GM12892 (cell line): ENCODE measurements around the gene RNF213.
"Not testable (repeated sequence)": the region's sequence is repeated elsewhere in the genome, so short reads cannot be mapped to it uniquely, and the experiment has no call there.

Experiments
- DNase-seq: peaks from one replicate; pipeline ENCODE4 v3.0.0; 2011; ENCODE audit not compliant: insufficient read length
- FAIRE-seq: peaks from 2 replicates; lab custom pipeline; 2011; peaks lifted over from hg19 to GRCh38; lab: Jason Lieb, UNC
- POLR2A ChIP-seq: IDR thresholded peaks from 2 replicates; pipeline ENCODE4 v1.6.1; 2011; ENCODE audit warnings: low read depth, low read length, control low read depth
- POLR2AphosphoS5 ChIP-seq: IDR thresholded peaks from 2 replicates; pipeline ENCODE4 v1.6.1; 2011; ENCODE audit warnings: low read depth, low read length, control low read depth
- TAF1 ChIP-seq: IDR thresholded peaks from 2 replicates; pipeline ENCODE4 v1.6.1; 2011; ENCODE audit warnings: low read depth, mild to moderate bottlenecking, control low read depth, low read length, borderline replicate concordance

Gene RNF213

DNA sequence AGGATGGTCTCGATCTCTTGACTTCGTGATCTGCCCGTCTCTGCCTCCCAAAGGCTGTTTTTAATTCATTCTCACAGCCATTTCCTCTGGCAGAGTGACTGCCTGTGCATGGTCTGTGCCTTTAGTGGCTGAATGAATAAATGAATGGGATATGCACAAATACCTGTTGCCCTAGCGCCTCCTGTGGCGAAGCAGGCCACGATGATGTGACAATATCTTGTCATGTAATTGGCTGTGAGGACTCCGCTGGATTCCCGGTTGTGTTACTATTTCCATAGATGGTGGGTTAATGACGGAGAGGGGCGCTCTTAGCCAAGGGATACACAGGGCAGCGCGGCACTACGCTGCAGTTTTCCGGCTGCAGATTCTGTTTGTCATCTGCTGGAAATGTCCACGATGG lies 127.5 kb downstream of the RNF213 start:
- TF ChIP-seq POLR2A (no peak), POLR2AphosphoS5 (no peak), TAF1 (no peak)
- DNase-seq, result no peak
- FAIRE-seq, result no peak

DNA sequence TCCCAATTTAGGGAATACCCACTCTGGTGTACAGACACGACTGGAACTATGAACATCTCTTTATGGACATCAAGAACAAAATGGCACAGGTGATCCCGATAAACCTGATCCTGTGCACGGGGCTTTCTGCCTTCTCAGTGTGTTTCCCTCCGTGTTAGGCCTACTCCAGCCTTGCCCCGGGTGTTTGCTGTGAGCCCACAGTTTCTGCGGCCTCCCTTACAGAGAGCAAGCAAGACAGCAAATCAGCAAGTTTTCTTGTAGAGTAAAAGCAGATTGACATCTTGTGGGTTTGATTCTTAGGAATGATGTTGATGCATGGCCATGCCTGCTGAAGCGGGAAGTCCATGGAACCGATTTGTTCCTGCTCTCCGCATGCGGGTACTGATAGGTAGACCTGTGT lies 127.9 kb downstream of the RNF213 start:
- DNase-seq, result no peak
- no peak for FAIRE-seq
- TF ChIP-seq TAF1, result no peak

DNA sequence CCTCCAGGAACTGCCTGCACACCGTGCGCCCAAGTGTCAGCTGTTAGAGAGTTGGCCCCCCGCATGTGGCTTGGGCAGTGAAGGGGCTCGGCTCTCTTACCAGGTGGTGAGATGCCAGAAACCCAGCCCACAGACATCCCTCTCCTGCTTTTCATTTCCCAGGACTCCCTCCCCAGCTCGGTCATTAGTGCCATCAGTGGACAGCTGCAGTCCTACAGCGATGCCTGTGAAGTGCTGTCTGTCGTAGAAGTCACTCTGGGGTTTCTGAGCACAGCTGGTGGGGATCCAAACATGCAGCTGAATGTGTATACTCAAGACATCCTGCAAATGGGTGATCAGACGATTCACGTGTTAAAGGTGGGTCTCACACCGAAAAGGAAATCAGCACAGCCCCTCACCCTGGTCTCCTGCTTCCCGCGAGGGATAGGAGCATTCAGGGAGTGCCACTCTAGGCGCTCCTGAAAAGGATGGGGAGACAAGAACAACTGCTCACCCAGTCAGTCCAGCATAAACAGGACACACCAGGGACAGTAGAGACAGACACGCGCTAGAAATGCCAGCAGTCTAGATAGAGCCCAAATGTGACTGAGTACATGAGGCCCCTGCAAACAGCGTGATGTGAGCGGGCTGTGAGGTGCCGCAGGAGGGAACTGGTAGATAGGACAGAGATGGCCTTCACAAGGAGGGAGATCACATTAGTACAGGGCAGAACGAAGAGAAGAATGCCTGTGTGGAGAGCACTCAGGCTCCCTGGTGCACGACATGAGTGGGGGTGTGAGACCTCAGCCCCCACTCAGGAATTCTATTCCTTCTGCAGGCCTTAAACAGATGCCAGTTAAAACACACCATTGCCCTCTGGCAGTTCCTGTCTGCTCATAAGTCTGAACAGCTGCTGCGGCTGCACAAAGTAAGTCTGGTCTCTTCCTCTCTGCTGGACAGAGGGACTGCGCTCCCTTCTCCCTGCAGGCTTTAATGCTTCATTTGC lies 128.7 kb downstream of the RNF213 start:
- no peak for TF ChIP-seq TAF1
- TF ChIP-seq POLR2AphosphoS5, result no peak
- TF ChIP-seq POLR2A, result no peak
- DNase-seq (no peak), FAIRE-seq (no peak)

DNA sequence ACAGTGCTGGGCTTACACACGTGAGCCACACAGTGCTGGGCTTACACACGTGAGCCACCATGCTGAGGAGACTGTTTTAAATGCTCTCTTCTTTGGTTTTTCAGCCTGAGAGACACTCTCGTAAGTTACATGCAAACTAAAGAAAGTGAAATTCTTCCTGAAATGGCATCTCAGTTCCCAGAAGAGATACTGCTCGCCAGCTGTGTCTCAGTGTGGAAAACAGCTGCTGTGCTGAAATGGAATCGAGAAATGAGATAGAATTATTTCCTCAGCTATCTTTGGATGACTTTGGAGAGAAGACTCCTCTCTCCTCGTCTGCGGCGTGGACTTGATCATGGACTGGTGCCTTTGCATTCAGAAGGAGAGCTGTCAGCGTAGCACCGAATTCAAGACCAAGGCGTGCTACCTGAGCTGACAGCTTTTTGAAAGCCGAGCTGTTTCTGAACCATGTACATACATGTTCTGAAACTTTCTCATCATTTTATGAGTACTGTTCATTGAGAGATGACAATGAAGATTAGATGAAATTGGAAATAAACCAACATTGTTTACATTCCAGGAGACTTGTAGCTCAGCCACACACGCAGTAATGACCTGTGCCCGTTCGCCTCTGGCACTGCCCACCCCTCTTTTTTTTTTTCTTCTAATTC lies 132.7 kb downstream of the RNF213 start:
- FAIRE-seq, result no peak
- TF ChIP-seq POLR2A, result no peak
- TF ChIP-seq POLR2AphosphoS5, result no peak
- TF ChIP-seq TAF1, result no peak
- no peak for DNase-seq

DNA sequence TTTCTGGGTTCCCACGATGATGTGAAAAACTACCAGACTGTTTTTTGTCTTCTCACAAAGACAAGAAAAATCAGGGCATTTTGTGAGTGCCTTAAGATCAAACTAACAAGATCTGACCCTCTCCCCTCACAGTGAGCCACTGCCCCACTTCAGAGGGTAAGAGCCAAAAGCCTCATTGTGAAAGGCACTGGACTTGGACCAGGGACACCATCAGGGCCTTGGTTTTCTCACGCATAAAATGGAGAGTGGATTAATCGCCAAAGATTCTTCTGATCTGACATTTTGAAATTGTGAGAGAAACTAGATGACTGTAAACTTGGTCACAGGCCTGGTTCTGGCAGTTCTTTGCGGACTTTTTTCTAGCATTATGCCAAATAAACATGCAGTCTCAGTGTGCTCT lies 133.3 kb downstream of the RNF213 start:
- TF ChIP-seq POLR2AphosphoS5, result no peak
- no peak for TF ChIP-seq POLR2A
- TF ChIP-seq TAF1, result no peak
- FAIRE-seq, result no peak

DNA sequence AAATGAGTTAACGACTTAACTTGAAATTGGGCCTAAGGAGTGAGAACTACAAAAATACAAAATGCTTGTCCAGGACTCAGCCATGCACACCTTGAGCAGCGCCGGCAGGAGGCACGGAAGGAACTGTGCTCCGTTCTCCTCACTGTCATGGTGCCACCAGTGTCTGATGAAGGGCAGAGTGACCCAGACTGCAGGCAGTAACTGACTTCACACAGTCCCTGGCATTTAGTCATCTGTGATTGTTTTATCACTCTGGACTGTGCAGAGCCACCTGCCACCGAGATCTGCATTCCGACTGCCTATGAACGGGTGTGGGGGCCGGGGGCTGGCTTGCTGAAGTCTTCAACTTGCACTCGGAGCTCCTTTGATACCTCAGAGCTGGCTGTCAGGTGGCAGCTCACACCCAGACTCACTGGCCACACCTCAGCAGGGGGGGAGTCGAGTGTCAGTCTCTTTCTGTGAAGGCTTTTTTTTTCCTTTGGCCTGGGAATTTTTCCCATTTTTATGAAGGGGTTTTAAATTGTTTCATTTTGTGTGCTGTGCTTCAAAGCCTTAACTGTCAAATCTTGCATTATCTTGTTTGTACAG lies 134.1 kb downstream of the RNF213 start:
- FAIRE-seq (no peak), DNase-seq (no peak)
- TF ChIP-seq POLR2AphosphoS5, result no peak
- TF ChIP-seq POLR2A, result no peak
- TF ChIP-seq TAF1, result no peak

More for the DNA sequence above, 133.3 kb downstream of the RNF213 start:
- no peak for DNase-seq

DNA sequence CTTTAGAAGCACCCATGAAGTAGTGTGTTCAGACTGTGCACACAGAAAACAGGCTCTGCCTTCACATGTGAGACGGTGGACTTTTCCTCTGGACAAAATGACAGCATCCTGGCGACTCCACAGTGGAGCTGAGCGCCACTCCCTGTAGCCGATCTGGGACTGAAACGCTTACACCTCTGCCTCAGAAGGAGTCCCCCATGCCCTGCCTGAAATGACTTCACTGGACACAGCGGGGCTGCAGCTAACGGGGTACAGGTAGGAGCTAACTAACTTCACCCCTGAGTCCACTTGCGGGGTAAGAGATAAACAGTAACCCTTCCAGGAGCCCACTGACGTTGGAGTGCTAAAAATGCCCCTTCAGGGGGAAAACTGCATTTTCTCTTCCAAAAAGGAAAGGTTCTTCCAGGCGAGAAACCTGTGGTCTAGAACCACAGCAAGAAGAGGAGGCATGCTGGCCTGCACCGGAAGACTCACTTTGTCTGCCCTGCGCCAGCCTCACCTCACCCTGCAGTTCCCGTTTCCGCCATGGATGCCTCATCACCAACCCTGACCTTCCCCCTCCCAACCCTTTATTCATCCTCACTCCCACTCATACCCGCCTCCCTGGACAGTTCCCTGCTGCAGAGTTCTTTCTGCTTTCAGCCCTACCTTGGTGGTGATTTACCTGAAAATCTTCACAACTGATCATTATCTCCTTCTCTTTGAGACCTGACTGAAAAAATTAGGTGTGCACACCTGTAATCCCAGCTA lies 134.9 kb downstream of the RNF213 start:
- DNase-seq (no peak), FAIRE-seq (no peak)

DNA sequence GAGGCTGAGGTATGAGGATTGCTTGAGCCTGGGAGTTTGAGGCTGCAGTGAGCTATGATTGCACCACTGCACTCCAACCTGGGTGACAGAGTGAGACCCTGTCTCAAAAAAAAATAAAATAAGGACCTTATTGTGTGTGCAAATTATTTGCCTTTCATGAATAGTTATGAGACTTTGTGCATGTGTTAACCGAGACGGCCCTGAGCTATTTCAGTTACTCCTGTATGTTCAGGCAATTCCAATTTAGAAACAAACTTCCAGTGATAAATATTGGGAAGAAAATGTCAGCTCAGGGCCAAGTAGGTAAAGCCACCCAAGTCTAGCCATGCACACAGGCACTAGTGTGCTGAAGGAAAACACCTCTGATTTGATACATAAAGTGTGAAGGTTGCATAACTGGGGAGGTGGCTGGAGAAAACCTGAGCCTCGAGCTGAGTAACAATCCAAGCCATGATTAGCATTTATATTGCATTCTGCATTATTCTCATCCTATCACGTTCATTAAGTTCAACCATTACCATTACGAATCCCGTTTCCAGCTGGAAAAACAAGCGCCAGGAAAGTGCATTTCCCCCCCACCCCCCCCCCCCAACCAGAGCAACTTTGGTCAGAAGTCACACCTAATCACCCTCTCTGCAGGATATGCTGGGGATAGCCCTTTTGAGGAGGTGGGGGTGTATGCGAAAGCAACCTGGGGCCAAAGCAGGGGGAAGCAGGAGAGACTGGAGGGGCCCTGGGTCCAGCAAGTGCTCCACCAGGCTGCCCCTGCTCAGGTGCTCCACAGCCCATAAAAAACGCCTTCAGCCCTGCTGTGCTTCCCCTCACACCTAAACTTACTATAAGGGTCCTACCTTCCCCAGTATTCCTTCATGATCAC lies 135.7 kb downstream of the RNF213 start:
- FAIRE-seq (no peak), DNase-seq (no peak)
- TF ChIP-seq POLR2A (no peak), POLR2AphosphoS5 (no peak; the same call in 1 of the 2 replicates), TAF1 (no peak)

More for the DNA sequence above, 134.9 kb downstream of the RNF213 start:
- no peak for TF ChIP-seq POLR2AphosphoS5
- TF ChIP-seq POLR2A, result no peak
- TF ChIP-seq TAF1, result no peak

DNA sequence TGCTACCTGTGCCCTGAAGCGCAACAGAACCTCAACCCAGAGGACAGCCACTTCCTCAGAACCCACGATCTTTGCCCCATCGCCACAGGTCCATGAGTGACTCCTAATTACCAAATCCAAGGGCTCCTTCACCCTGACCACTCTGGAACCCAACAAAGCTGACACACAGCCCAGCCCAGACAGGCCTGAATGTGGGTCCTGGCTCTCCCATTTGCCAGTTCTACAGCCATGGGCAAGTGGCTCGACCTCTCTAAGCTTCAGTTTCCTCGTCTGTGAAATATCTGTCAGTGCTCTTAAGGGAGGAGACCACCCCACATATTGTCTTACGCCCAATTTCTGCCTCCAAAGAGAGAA lies 136.4 kb downstream of the RNF213 start:
- TF ChIP-seq POLR2AphosphoS5, result no peak; the same call in 1 of the 2 replicates
- TF ChIP-seq POLR2A, result no peak
- TF ChIP-seq TAF1, result no peak
- no peak for FAIRE-seq
- DNase-seq, result no peak

DNA sequence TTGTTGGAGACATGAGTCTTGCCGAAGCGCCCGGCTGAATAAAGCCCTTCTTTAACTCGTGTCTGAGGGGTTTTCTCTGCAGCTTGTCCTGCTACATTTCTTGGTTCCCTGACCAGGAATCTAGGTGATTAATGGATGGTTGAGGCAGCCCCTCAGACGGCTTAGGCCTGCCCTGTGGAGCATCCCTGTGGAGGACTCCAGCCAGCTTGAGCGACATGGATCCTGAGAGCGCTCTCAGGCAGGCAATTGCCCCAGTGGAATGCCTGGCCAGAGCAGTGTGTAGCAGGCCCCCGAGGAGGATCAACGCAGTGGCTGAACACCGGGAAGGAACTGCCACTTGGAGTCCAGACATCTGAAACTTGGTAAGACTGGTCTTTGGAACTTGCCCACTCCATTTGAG lies 137.0 kb downstream of the RNF213 start:
- TF ChIP-seq POLR2AphosphoS5 (no peak), POLR2A (no peak), TAF1 (no peak)
- FAIRE-seq, result no peak

DNA sequence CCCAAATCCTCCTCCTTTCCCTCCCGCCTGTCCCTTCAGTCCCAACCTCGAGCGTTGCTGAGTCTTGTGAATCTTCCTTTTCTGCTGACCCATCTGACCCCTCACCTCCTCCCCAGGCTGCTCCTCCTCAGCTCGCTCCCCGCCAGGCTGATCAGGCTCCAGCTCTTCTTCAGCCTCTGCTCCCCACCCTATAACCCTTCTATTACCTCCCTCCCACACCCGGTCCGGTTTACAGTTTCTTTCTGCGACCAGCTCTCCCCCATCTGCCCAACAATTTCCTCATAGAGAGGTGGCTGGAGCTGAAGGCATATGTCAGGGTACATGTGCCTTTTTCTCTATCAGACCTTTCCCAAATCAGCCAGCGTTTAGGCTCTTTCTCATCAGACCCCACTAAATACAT lies 140.4 kb downstream of the RNF213 start:
- not testable (repeated sequence) for DNase-seq, FAIRE-seq

More for the DNA sequence above, 137.0 kb downstream of the RNF213 start:
- no peak for DNase-seq

DNA sequence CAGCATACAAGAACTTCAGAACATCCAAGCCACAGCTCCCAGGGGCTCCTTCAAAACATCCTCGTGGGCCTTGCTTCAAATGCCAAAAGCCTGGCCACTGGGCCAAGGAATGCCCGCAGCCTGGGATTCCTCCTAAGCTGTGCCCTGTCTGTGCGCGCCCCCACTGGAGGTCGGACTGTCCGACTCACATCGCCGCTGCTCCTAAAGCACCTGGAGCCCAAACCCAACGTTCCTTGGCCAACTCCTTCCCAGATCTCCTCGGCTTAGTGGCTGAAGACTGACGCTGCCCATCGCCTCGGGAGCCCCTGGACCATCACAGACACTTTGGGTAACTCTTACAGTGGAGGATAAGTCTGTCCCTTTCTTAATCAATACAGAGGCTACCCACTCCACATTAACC lies 141.4 kb downstream of the RNF213 start:
- not testable (repeated sequence) for FAIRE-seq

More for the DNA sequence above, 141.4 kb downstream of the RNF213 start:
- DNase-seq, result not testable (repeated sequence)
